Heart left ventricle (tissue), 13 donors: ENCODE measurements around the gene DMAC2.

Source experiments
- POLR2A ChIP-seq, 2 donors: fragments of 450-650 bp; IDR thresholded peaks; one replicate each; pipeline ENCODE4 v1.6.1; 2017; ENCODE audit warnings: antibody characterized with exemption in 2 of 2, mild to moderate bottlenecking in 2 of 2, moderate library complexity in 2 of 2
- TF ChIP-seq, protein P1 (sequence below), 12 donors: fragments of 200-600 bp; sonication (generic) in 4 of 12; IDR thresholded peaks; one replicate each; pipeline versions ENCODE4 v1.5.0 to v1.8.0; 2018 to 2022; ENCODE audit warnings: antibody characterized with exemption in 12 of 12, mild to moderate bottlenecking in 5 of 12
- donor health status: ischemic (EF 13 %, LVEDD 7.1; RV severe dilation, severe dysfunction).
- donor health status: DM: no; HTN: yes; CAD: no.
- donor health status: DM: no; HTN: no; CAD: no.
- donor health status: ischemic (EF 25% LVEDD 6.9; RV normal size, moderate dysfunction).
- donor health status: ischemic (EF 25% LVEDD 5.7; RV mildly dilated, moderate dysfunction).
- donor health status: ischemic (EF 35%, LVEDD 5.7; RV mildly dilated, moderate dysfunction).
- donor health status: nonischemic (EF 11% LVEDD 7.7; RV severe dilation, severe dysfunction).
- donor health status: DM: yes; HTN: yes; CAD: no.
- donor health status: PGD.
- donor health status: ischemic (EF 29% LVEDD 5.4; RV normal size, mild dysfunction).
- donor health status: nonischemic (EF 23%, LVEDD 6.1; RV moderate dilation, normal function).

DNA sequence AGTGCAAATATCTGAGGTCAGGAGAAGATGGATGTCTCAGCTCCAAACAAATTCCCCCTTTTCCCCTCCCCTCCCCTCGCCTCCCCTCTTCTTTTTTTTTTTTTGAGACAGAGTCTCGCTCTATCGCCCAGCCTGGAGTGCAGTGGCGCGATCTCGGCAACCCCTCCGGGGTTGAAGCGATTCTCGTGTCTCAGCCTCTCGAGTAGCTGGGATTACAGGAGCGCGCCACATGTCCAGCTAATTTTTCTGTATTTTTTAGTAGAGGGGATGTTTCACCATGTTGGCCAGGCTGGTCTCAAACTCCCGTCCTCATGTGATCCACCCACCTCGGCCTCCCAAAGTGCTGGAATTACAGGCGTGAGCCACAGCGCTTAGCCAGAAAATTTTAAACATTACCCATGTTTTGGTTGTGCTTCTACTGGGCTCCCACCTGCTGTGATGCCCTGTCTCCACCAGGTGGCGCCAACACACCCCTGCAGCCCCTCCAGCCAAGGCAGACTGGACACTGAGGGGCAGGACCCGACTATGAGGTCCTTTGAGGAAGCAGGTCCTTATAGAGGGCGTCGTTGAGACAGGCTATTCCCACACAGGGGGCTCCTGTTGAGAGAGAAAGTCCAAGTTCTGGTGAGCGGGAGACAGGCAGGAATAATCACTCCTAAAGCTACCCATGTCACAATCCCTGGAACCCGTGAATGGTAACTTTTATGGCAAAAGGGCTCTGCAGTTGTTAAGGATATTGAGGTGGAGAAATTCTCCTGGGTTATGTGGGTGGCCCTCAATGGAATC is 9.6 kb upstream of the DMAC2 start:
- TF ChIP-seq, protein P1, sequence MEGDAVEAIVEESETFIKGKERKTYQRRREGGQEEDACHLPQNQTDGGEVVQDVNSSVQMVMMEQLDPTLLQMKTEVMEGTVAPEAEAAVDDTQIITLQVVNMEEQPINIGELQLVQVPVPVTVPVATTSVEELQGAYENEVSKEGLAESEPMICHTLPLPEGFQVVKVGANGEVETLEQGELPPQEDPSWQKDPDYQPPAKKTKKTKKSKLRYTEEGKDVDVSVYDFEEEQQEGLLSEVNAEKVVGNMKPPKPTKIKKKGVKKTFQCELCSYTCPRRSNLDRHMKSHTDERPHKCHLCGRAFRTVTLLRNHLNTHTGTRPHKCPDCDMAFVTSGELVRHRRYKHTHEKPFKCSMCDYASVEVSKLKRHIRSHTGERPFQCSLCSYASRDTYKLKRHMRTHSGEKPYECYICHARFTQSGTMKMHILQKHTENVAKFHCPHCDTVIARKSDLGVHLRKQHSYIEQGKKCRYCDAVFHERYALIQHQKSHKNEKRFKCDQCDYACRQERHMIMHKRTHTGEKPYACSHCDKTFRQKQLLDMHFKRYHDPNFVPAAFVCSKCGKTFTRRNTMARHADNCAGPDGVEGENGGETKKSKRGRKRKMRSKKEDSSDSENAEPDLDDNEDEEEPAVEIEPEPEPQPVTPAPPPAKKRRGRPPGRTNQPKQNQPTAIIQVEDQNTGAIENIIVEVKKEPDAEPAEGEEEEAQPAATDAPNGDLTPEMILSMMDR (IDR thresholded peaks at IDR 0.05): peak; percentile 96 to 100 (median 98)
- no peak for TF ChIP-seq POLR2A (IDR thresholded peaks at IDR 0.05)
